HepG2 (cell line): ENCODE measurements around the gene TMEM187.

Experiments
- CTCF ChIP-seq: sonication (generic); formaldehyde crosslinking; IDR thresholded peaks from 2 replicates; pipeline ENCODE4 v1.5.0; 2020; ENCODE audit warnings: mild to moderate bottlenecking, missing genetic modification reagents, moderate library complexity
- HES4 ChIP-seq: sonication (generic); formaldehyde crosslinking; IDR thresholded peaks from 2 replicates; pipeline ENCODE4 v1.9.0; 2021; ENCODE audit warnings: mild to moderate bottlenecking, missing genetic modification reagents, borderline replicate concordance
- NFYC ChIP-seq: IDR thresholded peaks from 2 replicates; pipeline ENCODE4 v1.6.1; 2016; ENCODE audit warnings: missing genetic modification reagents, missing compliant biosample characterization
- PCBP1 ChIP-seq: fragments of 200-400 bp; formaldehyde crosslinking; IDR thresholded peaks from 2 replicates; pipeline ENCODE4 v1.6.1; 2017; ENCODE audit warnings: mild to moderate bottlenecking, low read depth, low read length, borderline replicate concordance
- POLR2AphosphoS5 ChIP-seq: IDR thresholded peaks from 2 replicates; pipeline ENCODE4 v1.6.1; 2012; ENCODE audit warnings: low read depth, low read length
- RAD51 ChIP-seq: fragments of 450-650 bp; IDR thresholded peaks from 2 replicates; pipeline ENCODE4 v1.6.1; 2016; ENCODE audit warnings: borderline replicate concordance
- REST ChIP-seq, 2 experiments: IDR thresholded peaks; 2 replicates each; pipeline ENCODE4 v1.6.1; 2011 to 2012; ENCODE audit warnings: low read length in 2 of 2, borderline replicate concordance in 1 of 2, low read depth in 1 of 2, mild to moderate bottlenecking in 1 of 2, moderate library complexity in 1 of 2
- SIN3A ChIP-seq: IDR thresholded peaks from 2 replicates; pipeline ENCODE4 v1.6.1; 2011; ENCODE audit warnings: low read depth, mild to moderate bottlenecking, control low read depth, low read length, borderline replicate concordance
- TOE1 ChIP-seq: sonication (generic); formaldehyde crosslinking; IDR thresholded peaks from 2 replicates; pipeline ENCODE4 v1.4.0; 2020; ENCODE audit warnings: mild to moderate bottlenecking, missing genetic modification reagents
- ZFP36 ChIP-seq: fragments of 150-350 bp; IDR thresholded peaks from 2 replicates; pipeline ENCODE4 v1.6.1; 2018; ENCODE audit warnings: borderline replicate concordance, low read length, low read depth; ENCODE audit not compliant: partially characterized antibody
- ZFX ChIP-seq: sonication (generic); formaldehyde crosslinking; IDR thresholded peaks from 2 replicates; pipeline ENCODE4 v1.4.0; 2020; ENCODE audit warnings: mild to moderate bottlenecking, low read depth, missing genetic modification reagents, moderate library complexity
- ZKSCAN5 ChIP-seq: sonication (generic); formaldehyde crosslinking; IDR thresholded peaks from 2 replicates; pipeline ENCODE4 v1.5.1; 2020; ENCODE audit warnings: mild to moderate bottlenecking, missing genetic modification reagents

- no peak for TF ChIP-seq TOE1
- no peak for TF ChIP-seq ZFX (CRISPR knock-in tag)
- TF ChIP-seq CTCF (CRISPR knock-in tag), result no peak
- no peak for TF ChIP-seq NFYC (CRISPR knock-in tag)
- TF ChIP-seq POLR2AphosphoS5, result no peak
- no peak for TF ChIP-seq ZFP36
- no peak for TF ChIP-seq PCBP1
- no peak for TF ChIP-seq SIN3A
- TF ChIP-seq HES4 (CRISPR knock-in tag), result no peak
- TF ChIP-seq ZKSCAN5 (CRISPR knock-in tag), result no peak
- no peak for TF ChIP-seq REST (IDR thresholded peaks at IDR 0.05; ENCODE audit: borderline replicate concordance in 1 of 2, low read depth in 1 of 2, low read length in 2 of 2)
- TF ChIP-seq RAD51, result no peak
Measured at GRCh38 chrX:154026136-154027021, 53.8 kb downstream of the TMEM187 start.
